Measurements from ENCODE around the gene STK17B.

The STK17B gene

DNA sequence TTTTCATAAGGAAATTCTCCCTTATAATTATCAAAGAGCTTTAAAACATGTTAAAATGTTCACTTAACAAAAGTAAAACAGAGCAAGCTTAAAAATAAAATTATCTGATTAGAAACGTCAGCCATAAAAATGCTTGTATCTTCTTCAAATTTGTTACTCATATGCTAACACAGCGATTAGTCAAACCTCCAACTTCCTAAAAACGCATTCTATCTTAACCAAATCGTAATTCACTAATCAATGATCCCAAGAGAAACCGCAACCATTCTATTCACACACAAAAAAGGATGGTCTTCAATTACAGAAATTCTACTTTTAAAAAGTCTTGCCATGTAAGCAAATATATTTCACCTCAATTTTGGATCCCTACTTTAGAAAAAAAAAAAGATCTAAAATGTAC lies 1.9 kb downstream of the STK17B start:
- H3K27ac ChIP-seq (ENCODE audit: poor library complexity, severe bottlenecking): peak overlapping the region; percentile 79
- H3K4me1 ChIP-seq (ENCODE audit: insufficient read depth, poor library complexity, severe bottlenecking): peaks cover 38% of the 10 kb centered on the region
- no peaks in the 10 kb centered on the region for H3K9me3 ChIP-seq (ENCODE audit: severe bottlenecking)
- no peaks in the 10 kb centered on the region; the same call in 1 of the 2 replicates for H3K36me3 ChIP-seq (ENCODE audit: low read depth)
- ATAC-seq (ENCODE audit: low read depth) (no peak), DNase-seq (ENCODE audit: low spot score) (no peak)
- no peaks in the 10 kb centered on the region for H3K27me3 ChIP-seq (ENCODE audit: insufficient read depth, poor library complexity, severe bottlenecking)
- TF ChIP-seq, protein P1, sequence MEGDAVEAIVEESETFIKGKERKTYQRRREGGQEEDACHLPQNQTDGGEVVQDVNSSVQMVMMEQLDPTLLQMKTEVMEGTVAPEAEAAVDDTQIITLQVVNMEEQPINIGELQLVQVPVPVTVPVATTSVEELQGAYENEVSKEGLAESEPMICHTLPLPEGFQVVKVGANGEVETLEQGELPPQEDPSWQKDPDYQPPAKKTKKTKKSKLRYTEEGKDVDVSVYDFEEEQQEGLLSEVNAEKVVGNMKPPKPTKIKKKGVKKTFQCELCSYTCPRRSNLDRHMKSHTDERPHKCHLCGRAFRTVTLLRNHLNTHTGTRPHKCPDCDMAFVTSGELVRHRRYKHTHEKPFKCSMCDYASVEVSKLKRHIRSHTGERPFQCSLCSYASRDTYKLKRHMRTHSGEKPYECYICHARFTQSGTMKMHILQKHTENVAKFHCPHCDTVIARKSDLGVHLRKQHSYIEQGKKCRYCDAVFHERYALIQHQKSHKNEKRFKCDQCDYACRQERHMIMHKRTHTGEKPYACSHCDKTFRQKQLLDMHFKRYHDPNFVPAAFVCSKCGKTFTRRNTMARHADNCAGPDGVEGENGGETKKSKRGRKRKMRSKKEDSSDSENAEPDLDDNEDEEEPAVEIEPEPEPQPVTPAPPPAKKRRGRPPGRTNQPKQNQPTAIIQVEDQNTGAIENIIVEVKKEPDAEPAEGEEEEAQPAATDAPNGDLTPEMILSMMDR (IDR thresholded peaks at IDR 0.05; ENCODE audit: poor library complexity, severe bottlenecking): no peak
- peak overlapping the region; percentile 99 for H3K4me3 ChIP-seq (ENCODE audit: severe bottlenecking)

DNA sequence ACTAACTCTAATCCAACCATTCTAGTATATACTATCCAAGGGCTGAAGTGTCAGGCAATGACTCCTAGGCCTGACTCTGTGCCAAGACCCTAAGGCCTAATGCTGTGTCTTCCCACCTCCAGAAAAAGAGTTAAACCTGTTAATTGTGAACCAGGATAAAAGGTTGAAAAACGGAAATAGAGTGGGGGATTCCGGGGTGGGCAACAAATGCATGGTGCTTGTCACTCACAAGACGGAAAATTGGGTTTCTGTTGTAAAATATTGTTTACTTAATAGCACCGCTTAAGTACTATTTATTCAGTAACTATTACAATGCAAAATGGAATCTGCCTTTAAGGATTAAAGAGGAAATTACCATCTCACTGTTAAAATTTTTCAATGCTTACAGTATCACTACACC lies 3.2 kb downstream of the STK17B start:
- DNase-seq (ENCODE audit: low spot score): peak; percentile 56

DNA sequence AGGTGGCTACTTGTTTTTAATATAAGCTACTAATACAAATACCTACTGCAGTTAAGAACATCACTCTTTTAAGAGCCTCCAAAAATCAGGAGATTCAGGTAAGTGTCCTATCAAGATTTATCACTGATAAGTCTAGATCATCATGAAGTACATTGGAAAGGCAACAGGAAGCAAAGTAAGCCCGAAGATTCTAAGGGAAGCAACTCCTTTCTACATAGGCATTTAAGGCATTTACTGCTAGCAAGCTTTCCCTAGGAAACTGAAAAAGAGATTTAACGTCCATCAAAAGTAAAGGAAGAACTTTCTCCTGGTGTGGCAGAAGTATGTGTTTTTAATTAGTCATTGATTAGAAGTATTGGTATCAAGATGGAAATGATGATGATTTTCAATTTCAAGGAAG lies 3.7 kb downstream of the STK17B start:
- H3K27me3 ChIP-seq (ENCODE audit: insufficient read depth, poor library complexity, severe bottlenecking): no peaks in the 10 kb centered on the region
- peaks cover 6% of the 10 kb centered on the region for H3K36me3 ChIP-seq (ENCODE audit: low read depth)
- peak overlapping the region; percentile 79 for H3K27ac ChIP-seq (ENCODE audit: poor library complexity, severe bottlenecking)
- ATAC-seq (ENCODE audit: low read depth) (no peak), DNase-seq (ENCODE audit: low spot score) (no peak)
- TF ChIP-seq, protein P1 (IDR thresholded peaks at IDR 0.05; ENCODE audit: poor library complexity, severe bottlenecking): no peak
- H3K9me3 ChIP-seq (ENCODE audit: severe bottlenecking): no peaks in the 10 kb centered on the region
- H3K4me1 ChIP-seq (ENCODE audit: insufficient read depth, poor library complexity, severe bottlenecking): peaks cover 38% of the 10 kb centered on the region
- H3K4me3 ChIP-seq (ENCODE audit: severe bottlenecking): no peak overlapping the region

More for the DNA sequence above, 3.2 kb downstream of the STK17B start:
- TF ChIP-seq, protein P1 (IDR thresholded peaks at IDR 0.05; ENCODE audit: poor library complexity, severe bottlenecking): no peak
- Histone ChIP-seq H3K27me3 (ENCODE audit: insufficient read depth, poor library complexity, severe bottlenecking) (no peaks in the 10 kb centered on the region), H3K4me1 (ENCODE audit: insufficient read depth, poor library complexity, severe bottlenecking) (peaks cover 38% of the 10 kb centered on the region), H3K27ac (ENCODE audit: poor library complexity, severe bottlenecking) (peak overlapping the region; percentile 79), H3K9me3 (ENCODE audit: severe bottlenecking) (no peaks in the 10 kb centered on the region), H3K36me3 (ENCODE audit: low read depth) (peaks cover 1% of the 10 kb centered on the region), H3K4me3 (ENCODE audit: severe bottlenecking) (peak overlapping the region; percentile 99)
- peak; percentile 55 for ATAC-seq (ENCODE audit: low read depth)

DNA sequence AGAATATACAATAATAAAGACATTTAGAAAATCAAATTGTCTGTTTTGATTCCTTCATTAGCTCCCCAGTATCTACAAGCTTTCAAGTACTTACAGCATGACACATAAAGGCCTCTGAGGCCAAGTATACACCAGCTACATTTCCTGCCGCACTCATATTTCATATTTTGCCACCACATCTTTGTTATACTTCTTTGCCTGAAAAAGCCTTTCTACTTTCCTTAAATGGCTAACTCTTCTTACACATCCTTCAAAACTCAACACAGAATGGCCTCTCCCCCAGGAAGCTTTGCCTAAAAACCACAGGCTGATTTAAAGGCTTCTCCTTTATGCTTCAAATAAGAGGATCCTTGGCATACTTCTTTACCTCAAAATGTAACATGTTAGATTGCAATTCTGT lies 4.5 kb downstream of the STK17B start:
- H3K36me3 ChIP-seq (ENCODE audit: low read depth): peaks cover 14% of the 10 kb centered on the region
- H3K4me3 ChIP-seq (ENCODE audit: severe bottlenecking): no peak overlapping the region
- no peaks in the 10 kb centered on the region for H3K9me3 ChIP-seq (ENCODE audit: severe bottlenecking)
- DNase-seq (ENCODE audit: low spot score) (no peak), ATAC-seq (ENCODE audit: low read depth) (peak; percentile 50; the same call in 2 of the 3 replicates)
- H3K4me1 ChIP-seq (ENCODE audit: insufficient read depth, poor library complexity, severe bottlenecking): peaks cover 38% of the 10 kb centered on the region
- H3K27ac ChIP-seq (ENCODE audit: poor library complexity, severe bottlenecking): peak overlapping the region; percentile 79
- TF ChIP-seq, protein P1 (IDR thresholded peaks at IDR 0.05; ENCODE audit: poor library complexity, severe bottlenecking): no peak
- H3K27me3 ChIP-seq (ENCODE audit: insufficient read depth, poor library complexity, severe bottlenecking): no peaks in the 10 kb centered on the region

DNA sequence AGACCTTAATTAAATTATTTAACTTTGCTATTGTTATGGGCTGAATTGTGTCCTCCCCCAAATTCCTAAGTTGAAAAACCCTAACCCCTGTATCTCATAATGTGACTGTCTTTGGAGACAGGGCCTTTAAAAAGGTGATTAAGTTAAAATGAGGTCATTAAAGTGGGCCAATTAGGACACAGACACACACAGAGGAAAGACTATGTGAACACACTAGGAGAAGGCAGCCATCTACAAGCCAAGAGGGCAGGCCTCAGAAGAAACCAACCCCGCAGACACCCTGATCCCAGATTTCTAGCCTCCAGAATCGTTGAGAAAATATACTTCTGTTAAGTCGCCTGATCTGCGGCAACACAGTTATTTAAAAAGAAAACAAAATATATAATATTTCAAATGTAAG lies 6.4 kb downstream of the STK17B start:
- Histone ChIP-seq H3K27me3 (ENCODE audit: insufficient read depth, poor library complexity, severe bottlenecking) (no peaks in the 10 kb centered on the region), H3K9me3 (ENCODE audit: severe bottlenecking) (no peaks in the 10 kb centered on the region), H3K36me3 (ENCODE audit: low read depth) (peaks cover 29% of the 10 kb centered on the region), H3K4me1 (ENCODE audit: insufficient read depth, poor library complexity, severe bottlenecking) (peaks cover 54% of the 10 kb centered on the region), H3K27ac (ENCODE audit: poor library complexity, severe bottlenecking) (no peak overlapping the region), H3K4me3 (ENCODE audit: severe bottlenecking) (no peak overlapping the region)
- TF ChIP-seq, protein P1 (IDR thresholded peaks at IDR 0.05; ENCODE audit: poor library complexity, severe bottlenecking): no peak
- no peak for DNase-seq (ENCODE audit: low spot score)
- ATAC-seq (ENCODE audit: low read depth): no peak

Measured in RWPE2 (cell line).